ENCODE results near the gene NDRG2.

Gene NDRG2

GRCh38 chr14:21024585-21025370 lies at the start of gene NDRG2:
NDRG2 (minus strand) TSS chr14:21025061; CDS start chr14:21023315, 1,746 bp downstream.
- H3K27me3 ChIP-seq (ENCODE audit: control insufficient read depth, insufficient read depth, low read length) = peaks cover 42% of the 10 kb centered on the region
- peak within 1 kb of the TSS; percentile 92 for H3K4me3 ChIP-seq (ENCODE audit: low read depth, low read length)
- H3K4me1 ChIP-seq (ENCODE audit: control insufficient read depth, insufficient read depth, low read length) = peaks cover 14% of the 10 kb centered on the region
- peak within 1 kb of the TSS; percentile 60; the same call in 1 of the 2 replicates for H3K9ac ChIP-seq (ENCODE audit: low read depth, low read length)
- peak within 1 kb of the TSS; percentile 86 for H3K27ac ChIP-seq (ENCODE audit: low read depth, low read length)
- no peaks in the 10 kb centered on the region for H3K36me3 ChIP-seq (ENCODE audit: control insufficient read depth, insufficient read depth, low read length)
- no peaks in the 10 kb centered on the region for H3K9me3 ChIP-seq (ENCODE audit: control insufficient read depth, insufficient read depth, low read length)

GRCh38 chr14:21073921-21074320 lies 49.1 kb upstream of the NDRG2 start:
- Histone ChIP-seq H3K36me3 (ENCODE audit: control insufficient read depth, insufficient read depth, low read length) (peaks cover 63% of the 10 kb centered on the region), H3K4me1 (ENCODE audit: control insufficient read depth, insufficient read depth, low read length) (peaks cover 10% of the 10 kb centered on the region), H3K9ac (ENCODE audit: low read depth, low read length) (no peak overlapping the region), H3K9me3 (ENCODE audit: control insufficient read depth, insufficient read depth, low read length) (no peaks in the 10 kb centered on the region), H3K27me3 (ENCODE audit: control insufficient read depth, insufficient read depth, low read length) (0 out of 2 replicates have a peak, but pooled peaks cover under 1% of the 10 kb centered on the region), H3K4me3 (ENCODE audit: low read depth, low read length) (no peak overlapping the region), H3K27ac (ENCODE audit: low read depth, low read length) (no peak overlapping the region)

- H3K27ac ChIP-seq (ENCODE audit: low read depth, low read length) = no peak overlapping the region
These were observed 48.0 kb upstream of the NDRG2 start for GRCh38 chr14:21072781-21073339.

GRCh38 chr14:21072031-21072473 lies 47.2 kb upstream of the NDRG2 start:
- peak overlapping the region; percentile 97 for H3K27ac ChIP-seq (ENCODE audit: low read depth, low read length)
- peaks cover 12% of the 10 kb centered on the region for H3K4me1 ChIP-seq (ENCODE audit: control insufficient read depth, insufficient read depth, low read length)
- peak overlapping the region; percentile 91 for H3K4me3 ChIP-seq (ENCODE audit: low read depth, low read length)
- peaks cover 14% of the 10 kb centered on the region for H3K27me3 ChIP-seq (ENCODE audit: control insufficient read depth, insufficient read depth, low read length)
- no peaks in the 10 kb centered on the region for H3K9me3 ChIP-seq (ENCODE audit: control insufficient read depth, insufficient read depth, low read length)
- H3K9ac ChIP-seq (ENCODE audit: low read depth, low read length) = peak overlapping the region; percentile 15
- peaks cover 44% of the 10 kb centered on the region for H3K36me3 ChIP-seq (ENCODE audit: control insufficient read depth, insufficient read depth, low read length)

More at GRCh38 chr14:21072781-21073339, 48.0 kb upstream of the NDRG2 start:
- H3K9ac ChIP-seq (ENCODE audit: low read depth, low read length) = no peak overlapping the region
- H3K27me3 ChIP-seq (ENCODE audit: control insufficient read depth, insufficient read depth, low read length) = peaks cover 9% of the 10 kb centered on the region; the same call in 1 of the 2 replicates
- no peak overlapping the region for H3K4me3 ChIP-seq (ENCODE audit: low read depth, low read length)
- peaks cover 12% of the 10 kb centered on the region for H3K4me1 ChIP-seq (ENCODE audit: control insufficient read depth, insufficient read depth, low read length)
- H3K9me3 ChIP-seq (ENCODE audit: control insufficient read depth, insufficient read depth, low read length) = no peaks in the 10 kb centered on the region
- H3K36me3 ChIP-seq (ENCODE audit: control insufficient read depth, insufficient read depth, low read length) = peaks cover 52% of the 10 kb centered on the region

GRCh38 chr14:21071225-21072030 lies 46.6 kb upstream of the NDRG2 start:
- Histone ChIP-seq H3K27ac (ENCODE audit: low read depth, low read length) (peak overlapping the region; percentile 97), H3K9ac (ENCODE audit: low read depth, low read length) (peak overlapping the region; percentile 39), H3K4me3 (ENCODE audit: low read depth, low read length) (peak overlapping the region; percentile 91)

GRCh38 chr14:21070610-21071224 lies 45.9 kb upstream of the NDRG2 start:
- H3K27ac ChIP-seq (ENCODE audit: low read depth, low read length) = peak overlapping the region; percentile 97
- peaks cover 20% of the 10 kb centered on the region for H3K27me3 ChIP-seq (ENCODE audit: control insufficient read depth, insufficient read depth, low read length)
- no peaks in the 10 kb centered on the region for H3K9me3 ChIP-seq (ENCODE audit: control insufficient read depth, insufficient read depth, low read length)
- H3K9ac ChIP-seq (ENCODE audit: low read depth, low read length) = peak overlapping the region; percentile 45; the same call in 1 of the 2 replicates
- H3K4me3 ChIP-seq (ENCODE audit: low read depth, low read length) = peak overlapping the region; percentile 91
- peaks cover 12% of the 10 kb centered on the region for H3K4me1 ChIP-seq (ENCODE audit: control insufficient read depth, insufficient read depth, low read length)
- H3K36me3 ChIP-seq (ENCODE audit: control insufficient read depth, insufficient read depth, low read length) = peaks cover 31% of the 10 kb centered on the region

More at GRCh38 chr14:21071225-21072030, 46.6 kb upstream of the NDRG2 start:
- peaks cover 20% of the 10 kb centered on the region for H3K27me3 ChIP-seq (ENCODE audit: control insufficient read depth, insufficient read depth, low read length)
- no peaks in the 10 kb centered on the region for H3K9me3 ChIP-seq (ENCODE audit: control insufficient read depth, insufficient read depth, low read length)
- H3K4me1 ChIP-seq (ENCODE audit: control insufficient read depth, insufficient read depth, low read length) = peaks cover 12% of the 10 kb centered on the region
- peaks cover 38% of the 10 kb centered on the region for H3K36me3 ChIP-seq (ENCODE audit: control insufficient read depth, insufficient read depth, low read length)

GRCh38 chr14:21070083-21070609 lies 45.3 kb upstream of the NDRG2 start, which contains the start of gene ARHGEF40:
ARHGEF40 (plus strand) TSS chr14:21070304; CDS start chr14:21070397, 93 bp downstream.
- Histone ChIP-seq H3K4me1 (ENCODE audit: control insufficient read depth, insufficient read depth, low read length) (peaks cover 12% of the 10 kb centered on the region), H3K36me3 (ENCODE audit: control insufficient read depth, insufficient read depth, low read length) (peaks cover 26% of the 10 kb centered on the region), H3K27ac (ENCODE audit: low read depth, low read length) (peak within 1 kb of the TSS; percentile 97), H3K27me3 (ENCODE audit: control insufficient read depth, insufficient read depth, low read length) (peaks cover 20% of the 10 kb centered on the region), H3K9me3 (ENCODE audit: control insufficient read depth, insufficient read depth, low read length) (no peaks in the 10 kb centered on the region), H3K4me3 (ENCODE audit: low read depth, low read length) (peak within 1 kb of the TSS; percentile 91), H3K9ac (ENCODE audit: low read depth, low read length) (peak within 1 kb of the TSS; percentile 50)

GRCh38 chr14:21069388-21070082 lies 44.7 kb upstream of the NDRG2 start:
- Histone ChIP-seq H3K36me3 (ENCODE audit: control insufficient read depth, insufficient read depth, low read length) (peaks cover 20% of the 10 kb centered on the region), H3K4me1 (ENCODE audit: control insufficient read depth, insufficient read depth, low read length) (peaks cover 12% of the 10 kb centered on the region), H3K27ac (ENCODE audit: low read depth, low read length) (peak overlapping the region; percentile 97), H3K27me3 (ENCODE audit: control insufficient read depth, insufficient read depth, low read length) (peaks cover 20% of the 10 kb centered on the region), H3K4me3 (ENCODE audit: low read depth, low read length) (peak overlapping the region; percentile 91), H3K9ac (ENCODE audit: low read depth, low read length) (peak overlapping the region; percentile 50), H3K9me3 (ENCODE audit: control insufficient read depth, insufficient read depth, low read length) (no peaks in the 10 kb centered on the region)

- H3K36me3 ChIP-seq (ENCODE audit: control insufficient read depth, insufficient read depth, low read length) = peaks cover 12% of the 10 kb centered on the region
- peaks cover 20% of the 10 kb centered on the region for H3K27me3 ChIP-seq (ENCODE audit: control insufficient read depth, insufficient read depth, low read length)
- H3K27ac ChIP-seq (ENCODE audit: low read depth, low read length) = peak overlapping the region; percentile 97
- H3K9me3 ChIP-seq (ENCODE audit: control insufficient read depth, insufficient read depth, low read length) = no peaks in the 10 kb centered on the region
- peaks cover 14% of the 10 kb centered on the region for H3K4me1 ChIP-seq (ENCODE audit: control insufficient read depth, insufficient read depth, low read length)
- H3K9ac ChIP-seq (ENCODE audit: low read depth, low read length) = 0 out of 2 replicates have a peak overlapping the region, but pooled peaks have one; percentile 50
- H3K4me3 ChIP-seq (ENCODE audit: low read depth, low read length) = peak overlapping the region; percentile 91
These were observed 43.9 kb upstream of the NDRG2 start for GRCh38 chr14:21068521-21069387.

Data from HUES48 (cell line).